ENCODE data around the gene NUP107.

NUP107 gene

DNA sequence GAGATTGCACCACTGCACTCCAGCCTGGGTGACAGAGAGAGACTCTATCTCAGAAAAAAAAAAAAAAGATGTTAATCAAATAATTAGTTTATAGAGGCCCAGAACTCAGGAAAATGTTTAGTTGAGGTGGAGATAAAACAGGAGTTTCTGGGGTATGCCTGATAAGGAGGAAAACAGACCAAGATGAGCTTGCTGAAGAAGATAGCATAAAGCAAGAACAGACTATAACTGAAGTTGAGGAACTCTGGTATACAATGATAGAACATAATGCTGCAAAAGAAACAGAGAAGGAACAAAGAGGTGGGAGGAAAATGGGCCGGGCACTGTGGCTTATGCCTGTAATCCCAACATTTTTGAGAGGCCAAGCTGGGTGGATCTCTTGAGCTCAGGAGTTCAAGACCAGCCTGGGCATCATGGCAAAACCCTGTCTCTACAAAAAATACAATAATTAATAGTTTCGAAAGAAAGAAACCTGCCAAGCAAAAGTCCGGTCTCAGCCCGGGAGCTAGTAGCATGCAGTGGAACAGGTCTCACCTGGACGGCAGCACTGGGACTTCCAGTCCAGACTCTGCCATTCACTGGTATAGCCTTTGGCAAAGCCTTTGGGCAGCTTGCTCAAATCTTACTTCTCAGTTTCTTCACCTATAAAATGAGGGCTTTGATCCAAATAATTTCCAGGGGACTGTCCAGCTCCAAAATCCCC is 84.6 kb downstream of the NUP107 start:
- TF ChIP-seq, protein P1, sequence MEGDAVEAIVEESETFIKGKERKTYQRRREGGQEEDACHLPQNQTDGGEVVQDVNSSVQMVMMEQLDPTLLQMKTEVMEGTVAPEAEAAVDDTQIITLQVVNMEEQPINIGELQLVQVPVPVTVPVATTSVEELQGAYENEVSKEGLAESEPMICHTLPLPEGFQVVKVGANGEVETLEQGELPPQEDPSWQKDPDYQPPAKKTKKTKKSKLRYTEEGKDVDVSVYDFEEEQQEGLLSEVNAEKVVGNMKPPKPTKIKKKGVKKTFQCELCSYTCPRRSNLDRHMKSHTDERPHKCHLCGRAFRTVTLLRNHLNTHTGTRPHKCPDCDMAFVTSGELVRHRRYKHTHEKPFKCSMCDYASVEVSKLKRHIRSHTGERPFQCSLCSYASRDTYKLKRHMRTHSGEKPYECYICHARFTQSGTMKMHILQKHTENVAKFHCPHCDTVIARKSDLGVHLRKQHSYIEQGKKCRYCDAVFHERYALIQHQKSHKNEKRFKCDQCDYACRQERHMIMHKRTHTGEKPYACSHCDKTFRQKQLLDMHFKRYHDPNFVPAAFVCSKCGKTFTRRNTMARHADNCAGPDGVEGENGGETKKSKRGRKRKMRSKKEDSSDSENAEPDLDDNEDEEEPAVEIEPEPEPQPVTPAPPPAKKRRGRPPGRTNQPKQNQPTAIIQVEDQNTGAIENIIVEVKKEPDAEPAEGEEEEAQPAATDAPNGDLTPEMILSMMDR (conservative IDR thresholded peaks at IDR 0.05; ENCODE audit: low read length) = no peak
- DNase-seq (ENCODE audit: low read depth) = no peak
- H3K4me3 ChIP-seq (ENCODE audit: low read length) = no peak overlapping the region

DNA sequence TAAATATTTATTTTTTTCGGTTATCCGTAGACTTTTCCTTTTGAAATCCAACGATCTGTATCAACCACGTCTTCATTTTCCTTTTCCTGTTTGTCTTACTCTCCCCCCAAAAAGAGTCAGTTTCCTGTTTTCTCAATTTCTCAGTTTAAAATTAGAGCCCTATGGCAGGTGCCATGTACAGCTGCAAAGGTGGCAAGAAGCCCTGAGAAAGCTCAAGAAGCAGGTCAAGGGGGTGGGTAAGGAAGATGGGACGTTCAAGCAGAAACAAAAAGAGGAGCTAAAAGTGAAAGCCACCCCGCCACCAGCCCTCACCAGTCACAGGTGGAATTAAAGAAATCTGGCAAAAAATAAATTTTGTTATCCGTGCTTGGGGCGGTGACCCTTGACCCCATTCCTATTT is 85.9 kb downstream of the NUP107 start:
- TF ChIP-seq, protein P1 (conservative IDR thresholded peaks at IDR 0.05; ENCODE audit: low read length) = no peak
- DNase-seq (ENCODE audit: low read depth) = no peak
- no peak overlapping the region for H3K4me3 ChIP-seq (ENCODE audit: low read length)

DNA sequence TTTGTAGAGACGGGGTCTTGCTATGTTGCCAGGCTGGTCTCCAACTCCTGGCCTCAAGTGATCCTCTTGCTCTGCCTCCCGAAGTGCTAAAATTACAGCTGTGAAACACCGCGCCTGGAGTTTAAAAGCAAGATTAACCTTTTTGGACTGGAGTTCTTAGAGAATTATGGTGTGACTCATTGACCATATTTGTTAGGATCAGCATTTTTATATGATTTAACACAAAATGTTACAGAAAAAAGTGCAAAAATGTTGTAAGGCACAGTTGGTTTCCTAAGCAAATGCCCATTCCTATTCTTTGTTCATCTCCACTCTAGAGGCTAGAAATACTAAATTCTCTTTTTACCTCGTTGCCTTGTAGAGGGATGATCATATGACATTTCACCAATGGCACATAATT is 86.8 kb downstream of the NUP107 start:
- TF ChIP-seq, protein P1 (conservative IDR thresholded peaks at IDR 0.05; ENCODE audit: low read length) = no peak
- H3K4me3 ChIP-seq (ENCODE audit: low read length) = no peak overlapping the region
- DNase-seq (ENCODE audit: low read depth) = no peak

DNA sequence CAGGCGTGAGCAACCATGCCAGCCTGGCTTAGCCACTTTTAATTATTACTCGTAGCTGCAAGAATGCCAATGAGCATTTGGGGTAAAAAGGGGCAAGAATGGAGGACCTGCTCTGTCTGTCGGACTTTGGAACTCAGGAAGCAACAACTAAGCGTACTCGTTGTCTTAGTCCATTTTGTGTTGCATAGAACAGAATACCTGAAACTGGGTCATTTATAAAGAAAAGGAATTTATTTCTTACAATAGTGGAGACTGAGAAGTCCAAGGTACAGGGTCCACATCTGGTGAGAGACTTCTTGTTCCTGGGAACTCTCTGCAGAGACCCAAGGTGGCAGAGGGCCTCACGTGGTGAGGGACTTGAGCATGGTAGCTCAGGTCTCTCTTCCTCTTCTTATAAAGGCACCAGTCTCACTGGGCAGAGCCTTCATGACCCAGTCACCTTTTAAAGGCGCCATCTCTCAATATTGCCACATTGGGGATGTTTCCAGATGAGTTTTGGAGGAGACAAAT is 88.4 kb downstream of the NUP107 start:
- H3K4me3 ChIP-seq (ENCODE audit: low read length) = no peak overlapping the region
- TF ChIP-seq, protein P1 (conservative IDR thresholded peaks at IDR 0.05; ENCODE audit: low read length) = no peak
- DNase-seq (ENCODE audit: low read depth) = no peak

DNA sequence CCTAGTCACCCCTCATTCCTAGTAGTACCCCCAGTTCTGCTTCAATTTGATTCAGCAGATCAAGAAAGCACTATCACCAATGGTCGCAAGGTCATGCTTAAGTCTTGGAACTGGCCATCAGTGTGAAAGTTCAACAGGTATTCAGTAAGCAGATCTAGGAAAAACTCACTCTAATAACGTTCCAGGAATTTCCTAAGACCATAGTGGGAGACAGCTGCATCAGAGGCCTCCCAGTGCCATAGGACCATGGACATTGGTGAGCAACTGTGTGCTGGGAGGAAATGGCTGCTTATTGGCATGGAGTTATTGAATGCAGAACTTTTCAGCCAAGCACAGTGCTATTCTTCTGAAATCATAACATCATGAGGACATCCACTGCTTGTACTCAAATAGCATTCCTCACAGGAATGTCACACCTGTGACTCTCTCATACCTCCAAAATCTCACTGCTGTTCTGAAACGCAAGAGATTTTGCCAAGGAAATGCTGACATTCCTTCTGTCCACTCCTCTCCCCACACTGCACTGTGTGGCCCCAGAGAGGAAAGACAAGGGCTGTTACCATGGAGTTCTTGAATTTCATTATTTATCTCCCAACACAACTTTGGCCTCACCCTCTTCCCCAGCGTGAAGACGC is 90.3 kb downstream of the NUP107 start:
- DNase-seq (ENCODE audit: low read depth) = no peak
- H3K4me3 ChIP-seq (ENCODE audit: low read length) = no peak overlapping the region
- TF ChIP-seq, protein P1 (conservative IDR thresholded peaks at IDR 0.05; ENCODE audit: low read length) = no peak

DNA sequence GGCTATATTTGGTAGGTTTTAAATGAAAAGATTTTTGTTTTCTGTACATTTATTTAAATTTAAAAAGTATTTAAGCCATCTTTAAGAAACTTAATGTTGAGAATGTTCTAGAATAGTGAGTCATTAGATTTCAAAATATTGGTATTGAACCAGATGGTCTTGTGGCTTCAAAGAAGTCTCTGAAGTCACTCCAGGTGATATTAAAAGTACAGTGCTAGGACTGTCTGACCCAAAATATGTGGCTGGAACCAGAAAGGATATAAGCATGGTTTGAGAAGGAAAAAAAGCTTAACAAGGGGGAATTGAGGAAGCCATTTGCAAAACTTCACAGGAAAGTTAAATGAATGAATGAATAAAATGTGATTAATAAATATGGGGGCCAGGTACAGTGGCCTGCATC is 92.5 kb downstream of the NUP107 start:
- no peak overlapping the region for H3K4me3 ChIP-seq (ENCODE audit: low read length)
- TF ChIP-seq, protein P1 (conservative IDR thresholded peaks at IDR 0.05; ENCODE audit: low read length) = no peak
- no peak for DNase-seq (ENCODE audit: low read depth)

DNA sequence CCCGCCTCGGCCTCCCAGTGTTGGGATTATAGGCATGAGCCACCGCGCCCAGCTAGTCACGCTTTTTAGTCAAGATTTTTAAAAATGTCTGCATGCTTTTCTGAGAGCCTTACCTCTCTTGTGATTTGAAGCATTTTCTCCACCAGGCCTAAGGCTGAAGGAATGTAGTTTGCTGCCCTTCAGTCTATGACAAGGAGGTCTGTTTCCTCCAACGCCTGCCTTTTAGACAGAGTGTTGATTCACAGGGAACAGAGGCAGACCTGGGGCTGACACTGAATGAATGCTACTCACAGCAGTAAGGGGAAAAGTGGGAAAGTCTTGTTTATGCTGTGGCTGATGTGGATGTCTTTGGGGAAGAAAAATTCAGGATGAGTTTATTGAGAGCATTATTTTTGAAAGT is 94.0 kb downstream of the NUP107 start:
- H3K4me3 ChIP-seq (ENCODE audit: low read length) = no peak overlapping the region
- TF ChIP-seq, protein P1 (conservative IDR thresholded peaks at IDR 0.05; ENCODE audit: low read length) = no peak
- DNase-seq (ENCODE audit: low read depth) = no peak
